GM12873 (cell line): ENCODE data around the gene HS3ST5.

Source experiments
- CTCF ChIP-seq: IDR thresholded peaks from 2 replicates; pipeline ENCODE4 v1.5.1; 2012; ENCODE audit warnings: low read depth, mild to moderate bottlenecking, moderate library complexity, low read length, control low read depth; ENCODE audit not compliant: insufficient read depth; ENCODE audit errors: missing control alignments

Gene HS3ST5

GRCh38 chr6:114020196-114020595 lies 322.6 kb downstream of the HS3ST5 start:
- TF ChIP-seq CTCF, result no peak

- TF ChIP-seq CTCF, result no peak
These were observed 332.3 kb downstream of the HS3ST5 start for GRCh38 chr6:114010540-114010939.

GRCh38 chr6:114009192-114009591 lies 333.6 kb downstream of the HS3ST5 start:
- no peak for TF ChIP-seq CTCF

GRCh38 chr6:114008331-114008730 lies 334.5 kb downstream of the HS3ST5 start:
- TF ChIP-seq CTCF, result no peak

GRCh38 chr6:114007516-114007915 lies 335.3 kb downstream of the HS3ST5 start:
- no peak for TF ChIP-seq CTCF
